AG10803 (cell line): ENCODE results near the gene LEP.
A peak's percentile ranks its signal among the peaks of the same experiment; 100 is the strongest.

Experiments used
- DNase-seq: peaks from one replicate; pipeline ENCODE4 v3.0.0; 2010; ENCODE audit warnings: low read depth
- H3K4me3 ChIP-seq: 2 replicates; pipeline ENCODE4 v1.5.1; 2011; ENCODE audit warnings: mild to moderate bottlenecking, low read length, control low read depth
- CTCF ChIP-seq: conservative IDR thresholded peaks from 2 replicates; pipeline ENCODE4 v1.5.1; 2011; ENCODE audit warnings: mild to moderate bottlenecking, low read length, control low read depth, inconsistent platforms

Gene LEP

GRCh38 chr7:128211626-128212025, 29.5 kb upstream of the LEP start:
- H3K4me3 ChIP-seq = no peak overlapping the region
- DNase-seq = no peak
- no peak for TF ChIP-seq CTCF

- DNase-seq = no peak
- TF ChIP-seq CTCF = no peak
- no peak overlapping the region for H3K4me3 ChIP-seq
Measured at GRCh38 chr7:128214463-128214862, 26.6 kb upstream of the LEP start.

DNA sequence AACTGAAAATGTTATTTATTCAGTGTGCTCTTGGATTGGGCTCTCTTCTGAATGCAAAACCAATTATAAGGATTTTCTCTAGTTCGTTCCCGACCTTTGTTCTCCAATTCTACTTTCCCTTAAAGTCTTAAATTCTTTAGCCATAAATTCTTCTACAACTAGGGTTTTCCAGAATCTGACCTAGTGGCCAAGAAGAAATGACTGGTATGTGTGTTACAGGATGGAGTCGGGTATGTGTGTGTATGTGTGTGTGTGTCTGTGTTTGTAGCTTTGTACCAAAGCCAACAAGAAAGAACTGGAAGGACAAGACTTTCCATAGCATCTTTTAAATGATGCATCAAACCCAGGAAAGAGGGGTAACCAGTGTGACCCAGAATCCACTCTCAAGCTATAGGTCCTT, 25.8 kb upstream of the LEP start:
- no peak overlapping the region for H3K4me3 ChIP-seq
- DNase-seq = peak; percentile 98
- TF ChIP-seq CTCF = no peak

DNA sequence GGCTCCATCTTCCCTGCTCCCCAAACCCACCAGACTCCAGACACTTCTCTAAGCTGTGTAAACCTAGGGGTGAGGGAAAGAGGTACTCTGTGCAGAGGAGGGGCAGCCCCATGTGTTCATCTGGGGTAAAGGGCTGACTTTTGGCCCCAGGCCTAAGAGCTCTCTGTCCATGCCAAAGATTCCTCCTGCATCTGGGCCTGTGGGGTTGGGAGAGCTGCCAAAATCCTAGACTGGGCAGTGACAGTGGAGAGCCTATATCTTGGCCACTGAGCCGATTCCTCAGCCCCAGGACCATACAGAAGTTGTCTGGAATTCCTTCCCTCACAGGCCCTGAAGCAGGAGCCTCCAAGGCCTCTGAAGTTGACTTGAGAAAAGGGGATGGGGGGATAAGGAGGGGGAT, 25.3 kb upstream of the LEP start:
- no peak overlapping the region for H3K4me3 ChIP-seq
- peak; percentile 92 for DNase-seq
- TF ChIP-seq CTCF = no peak

DNA sequence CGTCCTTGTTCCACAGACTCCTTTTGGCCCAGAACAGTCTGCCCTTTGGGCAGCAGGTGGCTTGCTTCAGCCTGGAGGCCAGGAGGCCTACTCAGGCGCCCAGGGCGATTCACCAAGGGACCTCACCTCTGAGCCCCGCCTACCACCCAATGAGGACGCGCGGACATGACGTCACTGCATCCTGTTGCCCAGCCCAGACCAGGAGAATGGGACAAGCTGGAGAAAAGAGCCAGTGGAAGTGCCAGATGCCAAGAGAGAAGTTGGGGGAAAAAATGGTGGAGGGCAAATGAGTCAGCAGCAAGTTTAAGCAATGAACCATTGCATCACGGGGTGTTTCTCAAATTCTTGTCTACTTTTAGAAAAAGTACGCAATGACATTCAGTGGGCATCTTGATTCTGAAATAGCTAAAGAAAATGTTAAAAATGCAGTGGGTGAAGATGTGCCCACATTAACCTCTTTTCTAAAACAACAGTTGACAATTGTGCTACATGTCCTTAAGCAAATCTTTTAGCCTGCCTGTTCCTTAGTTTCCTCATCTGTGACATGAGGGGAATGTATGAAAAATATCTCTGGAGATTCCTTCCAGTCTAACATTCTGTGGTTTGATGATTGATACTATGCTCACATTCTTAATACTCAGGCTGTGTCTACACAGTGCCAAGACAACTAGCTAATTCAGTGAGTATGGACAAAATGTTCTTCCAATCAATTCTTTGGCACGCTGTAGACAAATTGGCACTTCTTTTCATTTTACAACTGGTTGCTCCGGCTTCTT, 23.9 kb upstream of the LEP start:
- no peak overlapping the region for H3K4me3 ChIP-seq
- DNase-seq = peak; percentile 94
- TF ChIP-seq CTCF = no peak

DNA sequence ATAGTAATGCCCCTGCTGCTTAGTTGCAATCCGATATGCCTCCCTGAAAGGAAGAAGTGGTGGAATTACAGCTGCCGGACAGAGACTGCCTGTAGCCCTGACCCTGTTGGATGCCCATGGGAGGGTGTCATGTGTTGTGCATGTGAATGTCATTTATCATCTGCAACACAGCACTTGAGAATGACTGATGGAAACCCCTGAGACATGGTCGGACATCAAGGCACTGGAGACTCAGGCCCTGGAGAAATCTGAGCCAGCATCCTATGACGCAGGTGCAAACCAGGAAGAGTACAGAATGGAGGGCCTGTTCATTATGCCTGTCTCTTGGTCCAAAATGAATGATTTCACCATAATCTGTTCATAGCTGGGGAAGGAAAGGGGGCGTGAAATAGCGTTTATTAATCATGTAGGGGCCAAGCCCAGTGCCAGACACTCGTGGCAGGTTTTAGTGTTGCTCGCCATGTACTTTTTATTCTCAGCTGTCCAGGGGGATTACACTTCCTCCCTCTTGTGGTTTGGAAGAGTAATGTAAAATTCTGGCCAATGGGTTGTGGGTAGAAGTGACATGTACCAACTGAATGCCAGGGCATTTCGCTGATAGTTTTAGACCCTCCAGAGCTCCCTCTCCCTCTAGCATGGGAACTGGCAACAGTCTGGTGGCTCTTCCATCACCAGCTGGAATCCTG, 23.0 kb upstream of the LEP start:
- peak; percentile 13; the same call in 1 of the 2 replicates for TF ChIP-seq CTCF
- H3K4me3 ChIP-seq = no peak overlapping the region
- DNase-seq = peak; percentile 20

- TF ChIP-seq CTCF = no peak
- H3K4me3 ChIP-seq = no peak overlapping the region
- no peak for DNase-seq
Measured at GRCh38 chr7:128219636-128220035, 21.4 kb upstream of the LEP start.
